ENCODE results near the gene JMJD1C.

- TF ChIP-seq EZH2 (IDR thresholded peaks at IDR 0.05; ENCODE audit: borderline replicate concordance, low read depth, low read length, severe bottlenecking) (no peak), CTCF (IDR thresholded peaks at IDR 0.05; ENCODE audit: extremely low read depth in 1 of 2, insufficient read depth in 1 of 2, low read depth in 1 of 2, low read length in 2 of 2) (no peak), POLR2AphosphoS5 (IDR thresholded peaks at IDR 0.05; ENCODE audit: insufficient read depth, low read depth, low read length) (no peak), POLR2A (IDR thresholded peaks at IDR 0.05; ENCODE audit: low read depth, low read length) (no peak), JUN (IDR thresholded peaks at IDR 0.05; ENCODE audit: borderline replicate concordance, insufficient read depth, insufficient read length, low read depth) (no peak), MAX (IDR thresholded peaks at IDR 0.05; ENCODE audit: insufficient read depth, insufficient read length) (no peak), FOS (IDR thresholded peaks at IDR 0.05; ENCODE audit: borderline replicate concordance, insufficient read depth, low read length) (no peak)
These were observed 311.0 kb downstream of the JMJD1C start for GRCh38 chr10:63154546-63155387.

Data from endothelial cell of umbilical vein (primary cell).